Heart right ventricle (tissue), 16 donors: ENCODE results near the gene COL12A1. TPM values are rescaled to one million over a fixed set of nuclear protein-coding genes. Genes with fewer than 3 reads are reported as not detected.

Experiments
- ATAC-seq, 8 donors: fragments of 200-7000 bp; cut with Tn5 transposase; one replicate each; pipeline ENCODE4 v1.9.1; 2020; ENCODE audit warnings: mild to moderate bottlenecking in 8 of 8, moderate library complexity in 8 of 8, moderate number of reproducible peaks in 1 of 8
- DNase-seq, 2 donors: peaks; one replicate each; pipeline ENCODE4 v3.0.0-alpha.2; 2020
- H3K27ac ChIP-seq, 10 donors: fragments of 200-600 bp; sonication (generic) in 2 of 10; one replicate each; pipeline versions ENCODE4 v1.5.0 to v1.8.0; 2020 to 2022; ENCODE audit warnings: mild to moderate bottlenecking in 3 of 10
- H3K27me3 ChIP-seq, 7 donors: fragments of 200-600 bp; one replicate each; pipeline ENCODE4 v1.8.0; 2021 to 2022; ENCODE audit warnings: mild to moderate bottlenecking in 2 of 7
- H3K36me3 ChIP-seq, 9 donors: fragments of 200-600 bp; sonication (generic) in 1 of 9; one replicate each; pipeline versions ENCODE4 v1.5.0 to v1.8.0; 2020 to 2022; ENCODE audit warnings: mild to moderate bottlenecking in 2 of 9
- H3K4me1 ChIP-seq, 9 donors: fragments of 200-600 bp; sonication (generic) in 1 of 9; one replicate each; pipeline versions ENCODE4 v1.5.0 to v1.8.0; 2020 to 2022; ENCODE audit warnings: mild to moderate bottlenecking in 4 of 9
- H3K4me3 ChIP-seq, 10 donors: fragments of 200-600 bp; sonication (generic) in 2 of 10; one replicate each; pipeline versions ENCODE4 v1.5.0 to v1.8.0; 2020 to 2022; ENCODE audit warnings: mild to moderate bottlenecking in 7 of 10, moderate library complexity in 2 of 10
- H3K9me3 ChIP-seq, 11 donors: fragments of 200-600 bp in 10 of 11; sonication (generic) in 2 of 11; one replicate each; pipeline versions ENCODE4 v1.5.0 to v1.8.0; 2013 to 2022; ENCODE audit warnings: mild to moderate bottlenecking in 2 of 11, control low read depth in 1 of 11, moderate library complexity in 1 of 11
- CTCF ChIP-seq, 9 donors: fragments of 200-600 bp; sonication (generic) in 2 of 9; IDR thresholded peaks; one replicate each; pipeline versions ENCODE4 v1.5.0 to v1.8.0; 2021 to 2022; ENCODE audit warnings: antibody characterized with exemption in 9 of 9, mild to moderate bottlenecking in 5 of 9, moderate library complexity in 1 of 9
- WGBS, 2 donors: extraction: QIAGEN DNeasy Blood & Tissue Kit; methylation state at CpG; one replicate each; pipeline ENCODE4 v1.1.7; 2013; ENCODE audit warnings: inconsistent platforms in 1 of 2; 5-methylcytosine and 5-hydroxymethylcytosine counted together
- intact Hi-C, 10 donors: fragments of 100-400 bp; cut with DNase I; formaldehyde crosslinking; loops; one replicate each; pipeline versions ENCODE4 v1.11.1 to v1.14.2; 2022
- polyA plus RNA-seq, 2 donors: library from polyadenylated mRNA; stranded (reverse); fragments of 200-250 nt; gene quantifications; one replicate each; pipeline ENCODE4 v1.2.3, GENCODE V29; 2013
- total RNA-seq, 10 donors: library from RNA; stranded (reverse); fragmentation: NEBNext Ultra II Directional in 3 of 10; extraction: Animal tissue kit (Norgen Biotek cat#: 25700) in 3 of 10; gene quantifications; one replicate each; pipeline versions ENCODE4 v1.2.1 to v1.2.4, GENCODE V29; 2021 to 2023
- donor health status: Arrhythmogenic right ventricular cardiomyopathy.
- donor health status: ischemic (EF 13 %, LVEDD 7.1; RV severe dilation, severe dysfunction).
- donor health status: healthy with polysubstance abuse.
- donor health status: DM: no; HTN: yes; CAD: no.
- donor health status: DM: no; HTN: no; CAD: no.
- donor health status: ischemic (EF 25% LVEDD 6.9; RV normal size, moderate dysfunction).
- donor health status: ischemic (EF 25% LVEDD 5.7; RV mildly dilated, moderate dysfunction).
- donor health status: healthy.
- donor health status: DM: yes; HTN: yes; CAD: no.
- donor health status: Ischemic cardiomyopathy.
- donor health status: ischemic (EF 35%, LVEDD 5.7; RV mildly dilated, moderate dysfunction).
- donor health status: nonischemic (EF 11% LVEDD 7.7; RV severe dilation, severe dysfunction).
- donor health status: DM: yes; HTN: yes; CAD: no.
- donor health status: PGD.
- donor health status: ischemic (EF 29% LVEDD 5.4; RV normal size, mild dysfunction).
- donor health status: nonischemic (EF 23%, LVEDD 6.1; RV moderate dilation, normal function).

The COL12A1 gene
- total and polyA plus RNA-seq, 12 donors: 5.7 to 27.0 (median 16.1) TPM

GRCh38 chr6:75234126-75234865 lies 28.4 kb upstream of the COL12A1 start:
- ATAC-seq: peak in 5 of 8 donors; percentile 7 to 45 (median 29)
- no peaks in the 10 kb centered on the region for H3K27me3 ChIP-seq
- intact Hi-C loops: no loop called here
- DNase-seq: peak in 1 of 2 donors; percentile 18
- H3K36me3 ChIP-seq: peaks cover 0 to 39% (median 16%) of the 10 kb centered on the region in 9 donors
- H3K27ac ChIP-seq: peak overlapping the region in 5 of 10 donors; percentile 8 to 35 (median 16)
- peaks cover 0 to 23% (median 11%) of the 10 kb centered on the region in 9 donors for H3K4me1 ChIP-seq
- H3K4me3 ChIP-seq: no peak overlapping the region
- WGBS, 2 donors: 30 to 47% methylated on average over 3 of the region's 3 CpGs
- no peak for TF ChIP-seq CTCF (IDR thresholded peaks at IDR 0.05)
- H3K9me3 ChIP-seq: no peaks in the 10 kb centered on the region

- H3K4me3 ChIP-seq: no peak overlapping the region
- intact Hi-C loops: no loop called here
- 89 to 90% methylated on average over 4 of the region's 4 CpGs for WGBS, 2 donors
- ATAC-seq (no peak), DNase-seq (no peak)
- peak overlapping the region in 4 of 10 donors; percentile 10 to 35 (median 18) for H3K27ac ChIP-seq
- peaks cover 0 to 27% (median 13%) of the 10 kb centered on the region in 9 donors for H3K36me3 ChIP-seq
- H3K9me3 ChIP-seq: no peaks in the 10 kb centered on the region
- TF ChIP-seq CTCF (IDR thresholded peaks at IDR 0.05): no peak
- no peaks in the 10 kb centered on the region for H3K27me3 ChIP-seq
- peaks cover 0 to 23% (median 11%) of the 10 kb centered on the region in 9 donors for H3K4me1 ChIP-seq
Observed at GRCh38 chr6:75233092-75233615, 27.3 kb upstream of the COL12A1 start.

- Histone ChIP-seq H3K4me3 (peak overlapping the region in 3 of 10 donors; percentile 6 to 9 (median 7)), H3K4me1 (peaks cover 0 to 23% (median 11%) of the 10 kb centered on the region in 9 donors), H3K27me3 (no peaks in the 10 kb centered on the region), H3K27ac (no peak overlapping the region), H3K36me3 (peaks cover 0 to 3% (median 0%) of the 10 kb centered on the region in 9 donors), H3K9me3 (no peaks in the 10 kb centered on the region)
- DNase-seq: peak in 1 of 2 donors; percentile 39
- 55 to 56% methylated on average over 10 of the region's 10 CpGs for WGBS, 2 donors
- intact Hi-C loops: no loop called here
- TF ChIP-seq CTCF (IDR thresholded peaks at IDR 0.05): peak; percentile 37 to 80 (median 73)
- peak in 6 of 8 donors; percentile 70 to 80 (median 76) for ATAC-seq
Observed at GRCh38 chr6:75230484-75231325, 24.9 kb upstream of the COL12A1 start.

GRCh38 chr6:75224303-75224926 lies 18.6 kb upstream of the COL12A1 start:
- WGBS, 2 donors: 80 to 82% methylated on average over 6 of the region's 6 CpGs
- H3K4me1 ChIP-seq: peaks cover 0 to 15% (median 0%) of the 10 kb centered on the region in 9 donors
- H3K9me3 ChIP-seq: no peaks in the 10 kb centered on the region
- ATAC-seq (no peak), DNase-seq (no peak)
- H3K4me3 ChIP-seq: no peak overlapping the region
- no peaks in the 10 kb centered on the region for H3K27me3 ChIP-seq
- intact Hi-C loops: no loop called here
- no peak for TF ChIP-seq CTCF (IDR thresholded peaks at IDR 0.05)
- no peaks in the 10 kb centered on the region for H3K36me3 ChIP-seq
- no peak overlapping the region for H3K27ac ChIP-seq
